ENCODE measurements around the gene KCNJ10.

- TF ChIP-seq, protein P1, sequence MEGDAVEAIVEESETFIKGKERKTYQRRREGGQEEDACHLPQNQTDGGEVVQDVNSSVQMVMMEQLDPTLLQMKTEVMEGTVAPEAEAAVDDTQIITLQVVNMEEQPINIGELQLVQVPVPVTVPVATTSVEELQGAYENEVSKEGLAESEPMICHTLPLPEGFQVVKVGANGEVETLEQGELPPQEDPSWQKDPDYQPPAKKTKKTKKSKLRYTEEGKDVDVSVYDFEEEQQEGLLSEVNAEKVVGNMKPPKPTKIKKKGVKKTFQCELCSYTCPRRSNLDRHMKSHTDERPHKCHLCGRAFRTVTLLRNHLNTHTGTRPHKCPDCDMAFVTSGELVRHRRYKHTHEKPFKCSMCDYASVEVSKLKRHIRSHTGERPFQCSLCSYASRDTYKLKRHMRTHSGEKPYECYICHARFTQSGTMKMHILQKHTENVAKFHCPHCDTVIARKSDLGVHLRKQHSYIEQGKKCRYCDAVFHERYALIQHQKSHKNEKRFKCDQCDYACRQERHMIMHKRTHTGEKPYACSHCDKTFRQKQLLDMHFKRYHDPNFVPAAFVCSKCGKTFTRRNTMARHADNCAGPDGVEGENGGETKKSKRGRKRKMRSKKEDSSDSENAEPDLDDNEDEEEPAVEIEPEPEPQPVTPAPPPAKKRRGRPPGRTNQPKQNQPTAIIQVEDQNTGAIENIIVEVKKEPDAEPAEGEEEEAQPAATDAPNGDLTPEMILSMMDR (IDR thresholded peaks at IDR 0.05; ENCODE audit: insufficient read depth, low read depth, low read length) = no peak
- TF ChIP-seq EZH2 (IDR thresholded peaks at IDR 0.05; ENCODE audit: insufficient read depth, low read length) = no peak
These were observed 7.5 kb upstream of the KCNJ10 start for GRCh38 chr1:160077486-160077885.

Measured in astrocyte (in vitro differentiated cells and primary cell).